Measurements from ENCODE around the gene GJA8. TPM values are rescaled to one million over a fixed set of nuclear protein-coding genes. Genes with fewer than 3 reads are reported as not detected.
"Not testable (repeated sequence)": the region's sequence is repeated elsewhere in the genome, so short reads cannot be mapped to it uniquely, and the experiment has no call there.

GJA8 gene
- total RNA-seq, 3 donors from 2014 or later, result not detected

- H3K9me3 ChIP-seq, result no peaks in the 10 kb centered on the region
- H3K4me1 ChIP-seq, result no peaks in the 10 kb centered on the region
- H3K4me3 ChIP-seq, result no peak overlapping the region
- DNase-seq (ENCODE audit: low spot score in 2 of 2), result no peak
- no peaks in the 10 kb centered on the region for H3K36me3 ChIP-seq
- no peaks in the 10 kb centered on the region for H3K27me3 ChIP-seq
- intact Hi-C loops (cut with DNase I; ENCODE audit: low total_unique reads), result no loop called here
- TF ChIP-seq CTCF (IDR thresholded peaks at IDR 0.05) (no peak), POLR2A (IDR thresholded peaks at IDR 0.05) (no peak), POLR2AphosphoS5 (IDR thresholded peaks at IDR 0.05) (no peak)
- no peak overlapping the region for H3K27ac ChIP-seq
Measured at GRCh38 chr1:147912553-147912952, 10.0 kb downstream of the GJA8 start.

GRCh38 chr1:147913362-147913942 is 10.9 kb downstream of the GJA8 start:
- H3K4me1 ChIP-seq, result no peaks in the 10 kb centered on the region
- intact Hi-C loops (cut with DNase I; ENCODE audit: low total_unique reads), result no loop called here
- no peaks in the 10 kb centered on the region for H3K36me3 ChIP-seq
- no peaks in the 10 kb centered on the region for H3K9me3 ChIP-seq
- H3K4me3 ChIP-seq, result no peak overlapping the region
- H3K27me3 ChIP-seq, result no peaks in the 10 kb centered on the region
- DNase-seq (ENCODE audit: low spot score in 2 of 2), result no peak
- no peak for TF ChIP-seq POLR2AphosphoS5 (IDR thresholded peaks at IDR 0.05)
- H3K27ac ChIP-seq, result no peak overlapping the region

- Histone ChIP-seq H3K27me3 (no peaks in the 10 kb centered on the region), H3K4me3 (no peak overlapping the region), H3K4me1 (no peaks in the 10 kb centered on the region), H3K9me3 (no peaks in the 10 kb centered on the region), H3K36me3 (no peaks in the 10 kb centered on the region), H3K27ac (no peak overlapping the region)
- TF ChIP-seq POLR2A (IDR thresholded peaks at IDR 0.05) (no peak), CTCF (IDR thresholded peaks at IDR 0.05) (no peak), POLR2AphosphoS5 (IDR thresholded peaks at IDR 0.05) (no peak)
- intact Hi-C loops (cut with DNase I; ENCODE audit: low total_unique reads), result no loop called here
- no peak for DNase-seq (ENCODE audit: low spot score in 2 of 2)
Measured at GRCh38 chr1:147919896-147920295, 17.3 kb downstream of the GJA8 start.

GRCh38 chr1:147924813-147925212 is 22.2 kb downstream of the GJA8 start:
- Histone ChIP-seq H3K27ac (no peak overlapping the region), H3K4me1 (no peaks in the 10 kb centered on the region), H3K27me3 (no peaks in the 10 kb centered on the region), H3K36me3 (no peaks in the 10 kb centered on the region), H3K4me3 (no peak overlapping the region), H3K9me3 (no peaks in the 10 kb centered on the region)
- TF ChIP-seq CTCF (IDR thresholded peaks at IDR 0.05), result no peak
- TF ChIP-seq POLR2A (IDR thresholded peaks at IDR 0.05), result no peak
- TF ChIP-seq POLR2AphosphoS5 (IDR thresholded peaks at IDR 0.05), result no peak
- intact Hi-C loops (cut with DNase I; ENCODE audit: low total_unique reads), result no loop called here
- DNase-seq (ENCODE audit: low spot score in 2 of 2), result no peak

GRCh38 chr1:147927215-147927614 is 24.6 kb downstream of the GJA8 start:
- H3K4me3 ChIP-seq; H3K36me3 ChIP-seq; H3K9me3 ChIP-seq; intact Hi-C loops (cut with DNase I; ENCODE audit: low total_unique reads); H3K27ac ChIP-seq; DNase-seq (ENCODE audit: low spot score in 2 of 2); H3K27me3 ChIP-seq; H3K4me1 ChIP-seq: not testable (repeated sequence)

- H3K4me1 ChIP-seq; H3K27ac ChIP-seq; DNase-seq (ENCODE audit: low spot score in 2 of 2); intact Hi-C loops (cut with DNase I; ENCODE audit: low total_unique reads); H3K36me3 ChIP-seq; H3K27me3 ChIP-seq; H3K4me3 ChIP-seq; H3K9me3 ChIP-seq: not testable (repeated sequence)
Measured at GRCh38 chr1:147927689-147928088, 25.1 kb downstream of the GJA8 start.

All from breast epithelium (tissue), 4 donors.